HEK293 (cell line): ENCODE results near the gene PGBD5.

ENCODE experiments used
- CTCF ChIA-PET: fragments of 350-600 bp; formaldehyde crosslinking; extraction: SDS; loops from one replicate; lab custom pipeline; 2021; ENCODE audit warnings: antibody characterized with exemption; lab: Yijun Ruan, JAX
- POLR2A ChIA-PET: fragments of 300-600 bp; formaldehyde crosslinking; extraction: SDS; loops from one replicate; lab custom pipeline; 2020; ENCODE audit warnings: antibody characterized with exemption, inconsistent platforms; lab: Yijun Ruan, JAX
- H3K27ac ChIP-seq: fragments of 200-500 bp; sonication (Bioruptor generic); 2 replicates; pipeline ENCODE4 v1.5.1; 2014; ENCODE audit warnings: low read depth, low read length, control low read depth, inconsistent platforms; ENCODE audit errors: extremely low read depth
- H3K36me3 ChIP-seq, 2 experiments: fragments of 200-500 bp in 1 of 2; sonication (Bioruptor generic) in 1 of 2; 1 replicate in 1 of 2; 2 replicates in 1 of 2; pipeline ENCODE4 v1.5.1; 2014 to 2017; ENCODE audit warnings: inconsistent platforms in 2 of 2, low read length in 2 of 2; ENCODE audit not compliant: control insufficient read depth in 2 of 2, insufficient read depth in 1 of 2
- H3K4me1 ChIP-seq: fragments of 200-500 bp; sonication (Bioruptor generic); 2 replicates; pipeline ENCODE4 v1.5.1; 2014; ENCODE audit warnings: mild to moderate bottlenecking, low read length, inconsistent platforms; ENCODE audit not compliant: control insufficient read depth, insufficient read depth
- H3K4me3 ChIP-seq: 2 replicates; pipeline ENCODE4 v1.5.1; 2011; ENCODE audit warnings: low read depth, mild to moderate bottlenecking, control low read depth, low read length, moderate library complexity
- H3K9me3 ChIP-seq: fragments of 200-500 bp; sonication (Bioruptor generic); 2 replicates; pipeline ENCODE4 v1.5.1; 2014; ENCODE audit warnings: low read depth, low read length, inconsistent platforms; ENCODE audit not compliant: control insufficient read depth, insufficient read depth
- GLIS2 ChIP-seq: fragments of 450-650 bp; formaldehyde crosslinking; IDR thresholded peaks from 2 replicates; pipeline ENCODE4 v1.5.1; 2016; ENCODE audit warnings: missing biosample characterization, missing genetic modification characterization
- KLF10 ChIP-seq: fragments of 450-650 bp; IDR thresholded peaks from 2 replicates; pipeline ENCODE4 v1.5.1; 2018; ENCODE audit warnings: missing biosample characterization, mild to moderate bottlenecking, missing genetic modification characterization
- OSR2 ChIP-seq: fragments of 450-650 bp; formaldehyde crosslinking; IDR thresholded peaks from 2 replicates; pipeline ENCODE4 v1.5.1; 2016; ENCODE audit warnings: missing biosample characterization, missing genetic modification characterization
- PRDM1 ChIP-seq: fragments of 450-650 bp; formaldehyde crosslinking; IDR thresholded peaks from 2 replicates; pipeline ENCODE4; 2016; ENCODE audit warnings: missing biosample characterization, missing genetic modification characterization
- SP2 ChIP-seq: fragments of 450-650 bp; formaldehyde crosslinking; IDR thresholded peaks from 2 replicates; pipeline ENCODE4 v1.5.1; 2016; ENCODE audit warnings: missing biosample characterization, missing genetic modification characterization
- TSHZ1 ChIP-seq: fragments of 450-650 bp; formaldehyde crosslinking; IDR thresholded peaks from 2 replicates; pipeline ENCODE4 v1.5.1; 2016; ENCODE audit warnings: missing biosample characterization, missing genetic modification characterization, borderline replicate concordance
- ZBTB17 ChIP-seq: fragments of 450-650 bp; formaldehyde crosslinking; IDR thresholded peaks from 2 replicates; pipeline ENCODE4 v1.5.1; 2016; ENCODE audit warnings: missing biosample characterization, missing genetic modification characterization
- ZBTB6 ChIP-seq: fragments of 450-650 bp; formaldehyde crosslinking; IDR thresholded peaks from 2 replicates; pipeline ENCODE4 v1.5.1; 2017; ENCODE audit warnings: missing biosample characterization, missing genetic modification characterization
- ZNF146 ChIP-seq: fragments of 450-650 bp; formaldehyde crosslinking; IDR thresholded peaks from 2 replicates; pipeline ENCODE4 v1.5.1; 2016; ENCODE audit warnings: missing biosample characterization, missing genetic modification characterization
- ZNF2 ChIP-seq: fragments of 450-650 bp; formaldehyde crosslinking; IDR thresholded peaks from 2 replicates; pipeline ENCODE4 v1.5.1; 2016; ENCODE audit warnings: missing biosample characterization, missing genetic modification characterization
- ZNF248 ChIP-seq: fragments of 450-650 bp; formaldehyde crosslinking; IDR thresholded peaks from 2 replicates; pipeline ENCODE4 v1.5.1; 2017; ENCODE audit warnings: missing biosample characterization, missing genetic modification characterization
- ZNF350 ChIP-seq: fragments of 450-650 bp; formaldehyde crosslinking; IDR thresholded peaks from 2 replicates; pipeline ENCODE4 v1.5.0; 2017; ENCODE audit warnings: missing biosample characterization, mild to moderate bottlenecking, missing genetic modification characterization
- ZNF518A ChIP-seq: fragments of 450-650 bp; formaldehyde crosslinking; conservative IDR thresholded peaks from 2 replicates; pipeline ENCODE4 v1.5.1; 2016; ENCODE audit warnings: low read depth, missing biosample characterization, missing genetic modification characterization
- ZNF529 ChIP-seq: fragments of 450-650 bp; formaldehyde crosslinking; IDR thresholded peaks from 2 replicates; pipeline ENCODE4 v1.5.1; 2017; ENCODE audit warnings: missing genetic modification characterization, missing biosample characterization; ENCODE audit not compliant: insufficient replicate concordance

PGBD5 gene

GRCh38 chr1:230319014-230319747 lies 107.0 kb downstream of the PGBD5 start:
- no peak overlapping the region for H3K27ac ChIP-seq
- no peak overlapping the region for H3K4me3 ChIP-seq
- H3K4me1 ChIP-seq: peaks cover 8% of the 10 kb centered on the region
- POLR2A ChIA-PET: no interaction called here
- H3K36me3 ChIP-seq: peaks cover 0 to 6% of the 10 kb centered on the region in 2 experiments; a peak in 1 of 3 replicates
- CTCF ChIA-PET: interaction anchor here (2.4 kb wide), 1 partner anchor 8 kb away, joined by 10 read pairs; no protein-coding TSS in a partner anchor
- no peak for TF ChIP-seq ZNF146 (tag by site-specific recombination)
- no peak for TF ChIP-seq SP2 (tag by site-specific recombination)
- no peak for TF ChIP-seq ZNF248 (tag by site-specific recombination)
- TF ChIP-seq ZNF2 (tag by site-specific recombination): no peak
- no peak for TF ChIP-seq ZNF529 (tag by site-specific recombination)
- TF ChIP-seq GLIS2 (tag by site-specific recombination): 0 out of 2 replicates have a peak, but pooled peaks have one; percentile 16
- no peaks in the 10 kb centered on the region for H3K9me3 ChIP-seq

- H3K9me3 ChIP-seq: no peaks in the 10 kb centered on the region
- TF ChIP-seq TSHZ1 (tag by site-specific recombination) (no peak), ZBTB17 (tag by site-specific recombination) (no peak), OSR2 (tag by site-specific recombination) (peak; percentile 50), PRDM1 (tag by site-specific recombination) (peak; percentile 60; the same call in 1 of the 2 replicates), ZBTB6 (tag by site-specific recombination) (peak; percentile 78; the same call in 1 of the 2 replicates)
- TF ChIP-seq, all 188 proteins: peak for 3
- Histone ChIP-seq H3K27ac (no peak overlapping the region), H3K4me3 (no peak overlapping the region), H3K36me3 (peaks cover 0 to 5% of the 10 kb centered on the region in 2 experiments; a peak in 1 of 3 replicates), H3K4me1 (peaks cover 8% of the 10 kb centered on the region)
- CTCF ChIA-PET: interaction anchor here (0.6 kb wide), 1 partner anchor 372 kb away, joined by 3 read pairs; no protein-coding TSS in a partner anchor
- POLR2A ChIA-PET: no interaction called here
Measured at GRCh38 chr1:230317823-230318819, 108.0 kb downstream of the PGBD5 start.

GRCh38 chr1:230316864-230317745 lies 109.0 kb downstream of the PGBD5 start:
- ChIA-PET CTCF (no interaction called here), POLR2A (no interaction called here)
- no peak overlapping the region for H3K4me3 ChIP-seq
- no peak for TF ChIP-seq ZNF350 (tag by site-specific recombination)
- no peak for TF ChIP-seq ZNF518A (tag by site-specific recombination)
- no peak for TF ChIP-seq KLF10 (tag by site-specific recombination)
- no peak overlapping the region for H3K27ac ChIP-seq
- H3K9me3 ChIP-seq: no peaks in the 10 kb centered on the region
- H3K4me1 ChIP-seq: peaks cover 8% of the 10 kb centered on the region
- no peaks in the 10 kb centered on the region for H3K36me3 ChIP-seq
